ELR (cell line): ENCODE data around the gene GSK3B.

ENCODE experiments used
- DNase-seq: peaks from one replicate; pipeline ENCODE4 v3.0.0-alpha.2; 2015; ENCODE audit warnings: low read depth

GSK3B gene

DNA sequence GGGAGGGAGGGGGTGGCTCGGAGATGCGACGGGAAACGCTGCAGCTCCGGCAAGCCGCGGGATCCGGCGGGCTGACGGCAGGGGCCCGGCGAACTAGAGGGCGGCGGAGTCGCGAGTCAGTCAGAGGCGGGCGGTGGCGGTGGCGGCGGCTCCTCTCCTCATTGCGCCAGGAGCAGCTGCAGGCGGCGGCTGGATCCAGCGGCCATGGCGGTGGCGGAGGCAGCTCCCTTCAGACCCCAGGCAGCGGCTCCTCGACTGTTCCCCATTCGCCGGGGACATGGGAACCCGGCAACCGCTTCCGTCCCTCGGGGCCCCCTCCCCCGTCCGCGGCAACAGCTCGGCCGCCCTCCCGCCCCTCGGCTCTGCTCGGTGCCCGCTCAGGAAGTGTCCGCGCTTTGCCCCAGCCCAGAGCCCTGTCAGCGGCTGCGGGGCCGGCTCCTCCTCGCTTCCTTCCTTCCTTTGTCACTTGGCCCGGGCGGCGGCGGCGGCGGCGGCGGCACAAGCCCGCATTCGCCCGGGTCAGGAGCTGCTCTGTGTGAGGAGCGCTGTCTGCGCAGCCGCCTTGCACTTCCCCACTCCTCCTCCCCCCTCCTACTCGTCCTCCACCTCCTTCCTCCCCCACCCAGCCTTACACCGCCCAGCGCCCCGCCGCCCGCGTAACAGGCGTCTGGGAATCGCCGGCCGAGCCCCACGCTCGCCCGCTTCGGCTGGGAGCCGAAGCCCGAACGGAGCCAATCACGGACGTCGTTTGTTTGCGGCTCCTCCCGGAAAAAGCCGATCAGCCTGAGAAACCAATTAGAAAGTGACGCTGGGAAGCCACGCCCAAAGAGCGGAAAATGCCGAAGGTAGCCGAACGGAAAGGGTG is at the start of gene GSK3B:
TSS of gene GSK3B (minus strand) at position 537 of the 865 bp plus-strand sequence. CDS start 1,013 bp downstream, outside the sequence.
- no peak for DNase-seq

DNA sequence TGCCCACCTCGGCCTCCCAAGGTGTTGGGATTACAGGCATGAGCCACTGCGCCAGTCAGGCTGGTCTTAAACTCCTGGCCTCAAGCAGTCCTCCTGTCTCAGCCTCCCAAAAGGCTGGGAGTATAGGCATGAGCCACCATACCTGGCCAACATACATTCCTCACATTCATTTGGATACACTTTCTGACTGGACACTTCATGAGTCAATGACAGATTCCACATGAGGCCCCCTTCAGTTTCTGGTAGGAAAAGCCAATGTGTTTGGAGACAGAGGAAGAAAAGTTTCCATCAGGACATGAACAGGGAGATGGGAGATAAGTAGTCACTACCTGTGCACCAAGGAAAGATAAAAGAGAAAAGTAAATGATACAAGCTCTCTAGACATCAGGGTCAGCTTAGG is 49.4 kb upstream of the GSK3B start:
- DNase-seq, result peak; percentile 53

DNA sequence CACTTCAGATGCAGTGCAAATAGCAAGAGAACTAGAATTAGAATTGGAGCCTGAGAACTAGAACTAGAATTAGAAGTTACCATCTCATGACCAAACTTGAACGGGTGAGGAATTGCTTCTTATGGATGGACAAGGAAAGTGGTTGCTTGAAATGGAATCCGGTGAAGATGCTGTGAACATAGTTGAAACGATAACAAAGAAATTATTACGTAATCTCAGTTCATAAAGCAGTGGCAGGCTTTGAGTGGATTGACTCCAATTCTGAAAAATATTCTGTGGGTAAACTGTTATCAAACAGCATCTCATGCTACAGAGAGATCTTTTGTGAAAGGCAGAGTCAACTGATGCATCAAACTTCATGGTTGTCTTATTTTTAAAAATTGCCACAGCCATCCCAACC is 48.0 kb upstream of the GSK3B start:
- DNase-seq, result no peak

DNA sequence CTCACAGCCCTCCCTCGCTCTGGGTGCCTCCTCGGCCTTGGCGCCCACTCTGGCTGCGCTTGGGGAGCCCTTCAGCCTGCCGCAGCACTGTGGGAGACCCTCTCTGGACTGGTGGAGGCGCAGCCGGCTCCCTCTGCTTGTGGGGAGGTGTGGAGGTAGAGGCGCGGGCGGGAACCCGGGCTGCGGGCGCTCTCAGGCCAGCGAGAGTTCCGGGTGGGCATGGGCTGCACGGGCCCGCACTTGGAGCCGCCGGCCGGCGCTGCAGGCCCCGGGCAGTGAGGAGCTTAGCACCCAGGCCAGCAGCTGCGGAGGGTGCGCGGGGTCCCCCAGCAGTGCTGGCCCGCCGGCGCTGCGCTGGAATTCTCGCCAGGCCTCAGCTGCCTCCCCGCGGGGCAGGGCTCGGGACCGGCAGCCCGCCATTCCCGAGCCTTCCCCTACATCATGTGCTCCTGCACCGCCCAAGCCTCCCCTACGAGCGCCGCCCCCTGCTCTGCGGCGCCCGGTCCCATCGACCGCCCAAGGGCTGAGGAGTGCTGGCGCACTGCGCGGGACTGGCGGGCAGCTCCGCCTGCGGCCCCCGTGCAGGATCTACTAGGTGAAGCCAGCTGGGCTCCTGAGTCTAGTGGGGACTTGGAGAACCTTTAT is 46.0 kb upstream of the GSK3B start:
- no peak for DNase-seq

DNA sequence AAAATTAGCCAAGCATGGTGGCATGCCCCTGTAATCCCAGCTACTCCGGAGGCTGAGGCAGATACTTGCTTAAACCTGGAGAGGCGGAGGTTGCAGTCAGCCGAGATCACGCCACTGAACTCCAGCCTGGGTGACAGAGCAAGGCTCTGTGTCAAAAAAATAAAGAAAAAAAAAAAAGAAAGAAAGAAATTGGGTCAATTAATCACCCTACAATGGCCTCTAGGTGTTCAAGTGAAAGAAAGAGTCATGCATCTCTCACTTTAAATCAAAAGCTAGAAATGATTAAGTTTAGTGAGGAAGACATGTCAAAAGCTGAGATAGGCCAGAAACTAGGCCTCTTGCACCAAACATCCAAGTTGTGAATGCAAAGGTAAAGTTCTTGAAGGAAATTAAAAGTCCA is 44.9 kb upstream of the GSK3B start:
- no peak for DNase-seq

DNA sequence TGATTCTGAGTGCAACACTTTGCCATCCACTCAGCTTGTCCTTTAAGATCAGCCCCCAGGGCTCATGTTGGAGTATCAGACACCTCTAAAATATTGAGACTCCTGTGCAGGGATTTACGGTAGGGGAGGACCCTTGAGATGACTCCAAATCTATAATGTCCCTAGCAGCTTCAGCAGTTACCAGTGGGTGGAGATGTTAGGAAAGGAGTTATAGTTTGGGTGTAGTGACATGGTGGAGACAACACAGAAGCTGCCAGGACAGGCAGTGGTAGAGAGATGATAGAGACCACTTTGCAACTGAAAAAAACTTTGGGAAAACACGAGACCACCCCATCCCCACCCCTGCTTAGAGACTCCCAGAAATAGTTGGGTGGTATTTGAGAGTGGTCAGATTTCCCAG is 43.3 kb upstream of the GSK3B start:
- DNase-seq, result no peak

DNA sequence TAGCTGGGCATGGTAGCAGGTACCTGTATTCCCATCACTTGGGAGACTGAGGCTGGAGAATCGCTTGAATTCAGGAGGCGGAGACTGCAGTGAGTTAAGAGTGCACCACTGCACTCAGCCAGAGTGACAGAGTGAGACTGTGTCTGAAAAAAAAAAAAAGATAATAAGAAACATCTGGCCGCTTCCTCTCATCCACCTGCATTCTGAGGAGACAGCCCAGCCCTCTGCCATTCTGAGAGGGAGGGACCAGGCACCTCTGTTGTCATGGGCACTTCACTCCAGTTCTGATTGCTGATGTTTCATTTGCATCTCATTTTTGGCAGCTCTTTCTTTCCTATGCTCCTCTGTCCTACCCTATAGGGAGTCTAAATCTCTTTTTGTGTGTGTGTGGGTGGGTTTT is 36.4 kb upstream of the GSK3B start:
- no peak for DNase-seq

DNA sequence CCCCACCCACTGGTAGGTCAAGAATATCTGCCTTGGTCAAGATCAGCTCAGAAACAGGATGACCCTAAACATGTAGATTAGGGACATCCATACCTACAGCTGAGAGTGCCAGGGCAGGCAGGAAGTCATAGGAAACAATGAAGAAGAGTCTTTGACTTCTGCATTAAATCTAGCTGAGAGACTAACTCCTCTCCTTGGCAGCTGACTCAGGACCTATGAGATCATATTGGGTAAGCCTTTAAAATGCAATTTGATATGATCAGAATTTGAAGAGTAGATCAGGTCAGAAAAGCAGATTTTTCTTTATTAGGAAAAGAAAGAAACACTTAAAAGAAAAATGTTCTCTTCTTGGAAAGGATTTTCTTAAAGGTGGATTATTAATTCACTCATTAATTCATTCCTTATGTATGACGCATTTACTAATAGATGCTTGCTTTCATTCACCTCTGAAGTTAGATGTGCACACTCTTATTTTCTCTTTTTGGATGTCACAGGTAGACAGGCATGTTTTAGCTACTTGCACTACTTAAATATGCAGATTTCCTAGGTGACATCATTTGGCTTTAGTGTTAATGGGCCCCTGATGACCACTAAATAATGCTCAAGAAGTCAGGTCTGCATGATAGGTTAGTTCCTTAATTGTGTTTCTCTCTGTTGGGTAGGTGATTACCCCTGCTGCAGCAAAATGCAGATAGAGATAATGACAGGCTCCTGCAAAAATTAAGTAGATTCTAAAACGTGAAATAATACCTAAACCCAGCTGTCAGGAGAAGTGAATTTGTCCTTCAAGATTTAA is 35.7 kb upstream of the GSK3B start:
- peak; percentile 43 for DNase-seq

DNA sequence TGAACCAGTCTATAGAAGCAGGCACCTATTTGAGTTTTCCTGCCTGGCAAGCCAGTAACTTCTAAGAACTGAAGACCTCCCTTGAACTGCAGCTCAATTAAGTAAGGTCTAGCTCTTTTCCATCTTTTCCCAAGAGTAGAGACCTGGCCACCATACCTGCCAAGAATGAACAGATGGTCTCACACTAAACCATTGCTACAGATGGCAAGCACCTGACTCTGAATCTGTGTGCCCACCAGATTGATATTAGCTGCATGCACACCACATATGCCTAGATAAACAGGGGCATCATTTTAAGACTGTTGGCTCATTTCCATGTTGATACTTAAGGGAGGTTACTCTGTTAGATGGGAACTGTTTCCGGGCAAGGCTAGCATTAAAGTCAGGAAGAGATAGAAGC is 34.8 kb upstream of the GSK3B start:
- DNase-seq, result no peak

DNA sequence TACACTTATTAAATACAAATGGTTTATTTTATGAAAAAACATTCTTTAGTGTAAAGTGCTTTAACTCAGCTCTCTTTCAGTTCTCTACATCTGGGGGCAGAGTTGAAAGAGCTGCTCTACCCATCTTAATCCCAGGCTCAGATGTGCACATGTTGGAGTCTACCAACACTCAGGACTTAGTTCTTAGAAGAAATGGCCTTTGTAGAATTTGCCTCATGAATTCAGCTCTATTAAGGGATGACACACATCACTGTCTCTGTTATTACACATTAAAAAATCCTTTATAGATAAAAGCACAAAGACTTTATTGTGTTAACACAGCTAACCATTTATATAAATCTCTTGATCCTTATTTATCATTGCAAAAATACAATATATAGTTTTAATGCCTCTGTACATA is 31.7 kb upstream of the GSK3B start:
- no peak for DNase-seq

DNA sequence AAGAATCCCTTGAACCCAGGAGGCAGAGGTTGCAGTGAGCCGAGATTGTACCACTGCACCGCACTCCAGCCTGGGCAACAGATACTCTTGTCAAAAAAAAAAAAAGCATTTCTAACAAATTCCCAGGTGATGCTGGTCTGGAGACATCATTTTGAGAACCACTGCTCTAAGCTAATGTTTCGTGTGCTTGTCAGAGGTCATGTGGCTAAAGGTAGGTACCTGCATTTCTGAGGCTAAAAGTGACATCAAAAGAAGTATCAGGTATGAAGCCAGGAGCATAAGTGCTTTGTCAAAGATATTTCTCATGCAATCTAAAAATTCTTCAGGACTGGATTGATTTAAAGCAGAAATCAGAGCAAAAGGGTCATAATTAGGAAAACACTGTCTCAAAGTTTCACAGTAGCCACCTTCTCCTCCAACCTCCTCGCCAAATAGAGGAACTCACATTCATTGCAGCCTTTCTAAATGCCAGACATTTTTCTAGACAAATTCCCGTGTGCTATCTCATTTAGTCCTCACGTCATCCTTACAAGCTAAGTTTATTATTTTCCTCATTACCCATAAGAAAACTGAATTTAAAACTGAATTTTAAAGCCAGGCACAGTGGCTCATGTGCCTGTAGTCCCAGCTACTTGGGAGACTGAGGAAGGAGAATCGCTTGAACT is 25.7 kb upstream of the GSK3B start:
- DNase-seq, result no peak

DNA sequence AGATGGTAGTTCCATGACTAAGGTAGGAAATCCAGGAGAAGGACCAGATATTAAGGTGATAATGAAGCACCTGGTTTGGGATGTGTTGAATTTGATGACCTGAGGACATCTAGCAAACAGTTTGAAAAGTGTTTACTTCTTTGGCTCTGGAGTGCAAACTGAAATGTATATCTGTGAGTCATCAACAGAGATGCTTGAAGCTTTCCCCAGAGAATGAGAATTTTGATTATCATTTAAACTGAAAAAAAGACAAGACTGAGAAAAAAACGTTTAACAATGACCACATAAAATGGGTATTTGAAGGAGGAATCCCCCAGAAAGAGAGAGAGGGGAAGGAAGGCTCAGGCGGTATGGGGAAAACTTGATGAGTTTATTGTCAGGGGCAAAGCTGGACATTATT is 20.7 kb upstream of the GSK3B start:
- peak; percentile 64 for DNase-seq

DNA sequence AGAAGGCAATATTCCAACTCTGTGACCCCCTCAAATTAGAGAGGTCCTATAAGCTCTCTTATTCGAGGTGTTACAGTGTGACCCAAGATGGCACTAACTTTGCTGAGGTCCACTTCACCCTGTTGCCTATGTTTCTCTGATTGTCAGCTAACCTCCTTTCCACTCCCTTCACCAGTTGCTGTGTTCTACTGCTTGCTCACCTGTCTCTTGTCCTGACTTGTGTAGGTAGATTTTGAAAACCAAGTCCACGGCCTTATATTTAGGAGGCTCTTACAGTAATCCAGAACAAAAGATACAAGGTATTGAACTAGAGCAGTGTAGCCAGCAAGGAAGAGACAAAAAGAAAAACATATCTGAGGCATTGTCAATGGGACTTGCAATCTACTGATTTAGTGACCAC is 20.1 kb upstream of the GSK3B start:
- no peak for DNase-seq

DNA sequence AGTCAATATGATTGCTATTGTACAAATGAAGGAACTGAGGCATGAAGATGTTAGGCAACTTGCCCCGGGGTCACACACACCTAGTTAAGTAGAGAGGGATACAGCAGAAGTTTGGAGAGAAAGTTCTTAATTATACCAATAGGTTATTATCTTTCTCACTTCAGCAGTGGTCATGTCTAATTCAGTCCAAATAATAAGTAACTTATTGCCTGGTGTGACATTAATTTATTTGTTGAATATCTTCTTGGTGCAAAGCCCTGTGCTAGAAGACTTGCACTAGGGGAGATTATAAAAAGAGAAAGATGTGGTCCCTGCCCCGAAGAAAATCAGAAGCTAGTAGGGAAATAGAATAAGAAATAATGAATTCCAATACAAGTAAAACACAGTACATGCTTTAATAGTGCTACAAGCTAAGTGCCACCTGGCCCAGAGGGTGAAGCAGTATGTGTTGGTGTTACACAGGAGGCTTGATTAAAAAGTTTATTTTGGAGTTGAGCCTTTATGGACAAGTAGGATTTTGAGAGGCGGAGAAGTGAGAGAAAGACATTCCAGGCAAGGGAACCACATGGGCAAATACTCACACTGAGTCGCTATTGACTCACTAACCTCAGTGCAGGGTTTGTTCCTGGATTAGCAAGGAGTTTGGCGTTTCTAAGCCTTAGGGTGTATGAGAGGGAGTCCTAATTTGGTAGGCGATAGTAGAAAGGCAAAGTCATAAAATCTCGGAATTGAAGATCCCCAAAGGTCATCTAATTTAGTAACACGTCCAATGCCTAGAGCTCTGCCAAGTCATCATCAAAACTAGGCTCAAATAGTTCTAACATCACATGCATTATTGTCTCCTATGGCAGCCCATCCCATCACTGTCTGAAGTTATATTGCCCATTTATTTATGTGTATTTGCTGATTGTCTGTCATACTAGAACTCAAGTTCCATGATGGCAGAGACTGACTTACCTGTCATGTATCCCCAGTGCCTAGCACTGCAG is 19.2 kb upstream of the GSK3B start:
- peak; percentile 94 for DNase-seq

DNA sequence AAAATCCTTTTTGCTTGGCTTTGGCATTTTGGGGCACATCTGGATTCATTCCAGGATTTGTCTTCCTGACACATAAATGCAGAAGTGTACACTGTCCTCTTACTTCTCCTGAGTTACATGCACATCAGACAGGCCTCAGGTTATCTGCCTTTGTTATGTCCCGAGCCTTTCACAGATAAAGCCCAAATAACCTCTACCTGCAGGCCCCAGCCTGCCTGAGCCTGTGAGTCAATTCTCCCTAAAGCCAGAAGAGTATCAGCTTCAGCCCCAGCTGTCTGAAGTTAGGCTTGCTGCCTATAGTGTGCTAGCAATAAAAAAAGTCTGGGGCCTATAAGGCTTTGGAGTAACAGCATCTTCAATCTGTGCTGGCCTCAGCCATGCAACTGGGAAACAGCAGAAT is 17.7 kb upstream of the GSK3B start:
- no peak for DNase-seq

DNA sequence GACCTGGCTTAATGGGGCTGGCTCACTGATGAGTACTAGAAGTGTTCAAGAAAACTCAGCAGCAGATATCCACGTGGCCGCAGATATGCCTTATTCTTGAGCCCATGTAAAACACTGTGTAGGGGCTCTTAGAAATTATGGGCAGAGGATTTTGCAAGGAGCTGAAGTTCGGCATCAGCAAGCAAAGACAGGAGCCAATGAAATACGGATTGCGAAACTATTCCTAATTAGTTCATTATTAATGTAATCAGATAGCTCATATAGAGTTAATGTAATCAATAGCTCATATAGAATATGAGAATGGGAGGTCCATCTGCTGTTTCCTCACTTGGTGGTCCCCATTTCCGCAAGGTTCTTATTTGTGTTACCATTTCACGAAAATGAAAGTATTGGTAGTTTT is 9.0 kb upstream of the GSK3B start:
- DNase-seq, result no peak

DNA sequence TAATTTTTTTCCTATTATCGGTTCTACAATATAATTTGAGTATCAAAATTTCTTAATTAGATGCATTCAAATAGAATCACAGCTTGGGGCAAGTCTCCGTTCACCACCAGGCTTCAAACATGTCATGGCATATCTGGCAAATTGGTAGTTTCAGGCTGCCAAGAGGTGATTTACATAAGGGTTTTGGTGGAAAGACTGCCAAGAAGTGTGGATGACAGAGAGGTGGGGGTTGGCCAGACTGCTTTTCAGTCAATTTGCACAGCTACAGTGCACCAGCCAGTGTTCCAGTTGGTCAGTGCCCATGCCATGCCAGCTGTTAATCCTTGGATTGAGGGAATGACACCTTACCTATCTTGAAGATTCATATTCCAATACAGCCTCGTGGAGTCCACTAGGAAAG is 8.4 kb upstream of the GSK3B start:
- no peak for DNase-seq

DNA sequence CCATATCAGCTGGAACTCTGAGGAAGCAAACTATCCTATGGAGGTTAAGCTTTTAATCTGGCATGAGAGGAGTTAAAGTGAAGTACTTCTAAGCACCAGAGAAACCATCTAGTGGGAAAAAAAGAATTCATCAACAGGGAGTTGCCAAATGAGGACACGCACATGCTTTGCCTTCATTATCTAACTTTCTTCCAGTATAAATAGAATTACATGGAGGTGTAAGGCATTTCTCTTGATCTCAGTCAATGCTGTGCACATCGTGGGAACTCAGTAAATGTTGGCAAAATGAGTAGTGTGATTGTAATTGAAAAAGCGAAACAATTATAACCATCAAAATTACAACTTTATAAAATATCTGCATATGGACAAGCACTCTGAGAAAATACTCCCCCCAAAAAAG is 8.0 kb upstream of the GSK3B start:
- no peak for DNase-seq

DNA sequence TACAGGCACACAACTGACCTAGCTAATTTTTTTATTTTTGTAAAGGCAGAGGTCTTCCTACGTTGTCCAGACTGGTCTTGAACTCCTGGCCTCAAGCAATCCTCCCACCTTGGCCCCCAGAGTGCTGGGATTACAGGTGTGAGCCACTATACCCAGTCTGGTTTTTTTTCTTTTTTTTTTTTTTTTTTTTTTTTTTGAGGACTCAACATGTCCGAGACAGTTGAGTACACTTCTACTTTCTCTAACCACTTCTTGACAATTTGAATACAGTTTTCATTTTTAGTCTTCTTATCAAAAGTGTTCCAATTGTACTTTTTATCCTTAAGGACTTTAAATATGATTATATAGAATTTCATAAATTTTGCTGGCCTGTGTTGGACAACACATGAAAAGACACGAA is 7.4 kb upstream of the GSK3B start:
- DNase-seq, result no peak

DNA sequence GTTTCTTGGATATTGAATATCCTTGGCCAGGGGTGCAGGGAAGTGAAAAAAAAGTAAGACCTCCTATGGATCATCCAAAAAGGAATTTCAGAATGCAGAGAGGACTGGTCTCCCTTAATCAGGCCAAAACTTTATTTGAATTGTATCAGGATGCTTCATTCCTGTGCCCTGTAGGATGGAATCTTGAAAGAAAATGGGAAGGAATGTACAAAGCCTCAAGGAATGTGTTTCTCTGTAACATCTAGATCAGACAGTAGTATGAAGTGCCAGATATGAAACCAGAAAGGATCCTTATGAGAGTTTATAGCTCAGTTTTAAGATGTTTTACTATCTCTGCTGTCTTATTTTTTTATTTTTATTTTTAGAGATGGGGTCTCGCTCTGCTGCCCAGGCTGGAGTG is 6.5 kb upstream of the GSK3B start:
- no peak for DNase-seq

DNA sequence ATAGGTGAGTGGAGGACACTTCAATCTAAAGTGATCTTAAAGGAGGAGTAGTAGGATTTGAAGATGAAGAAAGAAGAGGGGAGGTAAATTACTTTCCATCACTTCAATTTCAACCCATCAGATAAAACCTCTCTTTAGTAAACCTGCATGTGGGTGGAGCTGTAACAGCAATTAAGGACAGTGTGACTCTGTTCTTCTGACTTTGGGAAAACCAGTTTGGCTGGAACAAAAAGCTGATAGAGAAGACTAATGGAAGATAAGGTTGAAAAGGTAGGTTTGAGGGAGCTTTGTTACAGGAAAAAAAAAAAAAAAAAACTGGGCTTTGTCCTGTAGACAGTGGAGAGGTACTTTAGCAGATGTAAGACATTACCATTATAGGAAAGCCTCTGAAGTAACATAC is 4.5 kb upstream of the GSK3B start:
- no peak for DNase-seq
